Activated naive CD4-positive, alpha-beta T cell treated with anti-CD3 and anti-CD28 coated beads, Interleukin-2, amount 50 U/mL, for 16 hours (primary cell): ENCODE data around the gene HIPK2.

Source experiments
- DNase-seq: peaks from one replicate; pipeline ENCODE4 v3.0.0-alpha.2; 2020

HIPK2 gene

GRCh38 chr7:139733751-139734150 lies 44.0 kb downstream of the HIPK2 start:
- DNase-seq = no peak

DNA sequence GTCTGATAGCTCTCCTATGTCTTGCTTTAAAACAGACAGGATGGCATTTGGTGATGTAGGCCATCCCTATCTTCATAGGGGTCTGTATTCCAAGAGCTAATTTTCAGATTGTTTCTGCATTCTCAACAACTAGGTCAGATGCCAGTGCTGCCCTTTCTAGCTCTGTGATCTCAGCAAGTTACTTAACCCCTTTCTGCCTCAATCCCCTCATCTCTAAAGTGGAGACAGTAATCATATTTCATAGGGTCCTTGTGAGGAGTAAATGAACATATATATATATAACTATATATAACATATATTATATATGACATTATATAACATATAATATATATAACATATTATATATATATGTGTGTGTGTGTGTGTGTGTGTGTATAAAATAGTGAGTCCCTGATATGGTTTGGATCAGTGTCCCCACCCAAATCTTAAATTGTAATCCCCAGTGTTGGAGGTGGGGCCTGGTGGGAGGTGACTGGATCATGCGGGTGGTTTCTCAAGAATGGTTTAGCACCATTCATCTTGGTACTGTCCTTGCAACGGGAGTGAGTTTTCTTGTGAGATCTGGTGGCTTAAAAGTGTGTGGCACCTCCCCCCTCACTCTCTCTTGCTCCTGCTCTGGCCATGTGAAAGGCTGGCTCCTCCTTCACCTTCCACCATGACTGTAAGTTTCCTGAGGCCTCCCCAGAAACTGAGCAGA lies 45.2 kb downstream of the HIPK2 start:
- no peak for DNase-seq

DNA sequence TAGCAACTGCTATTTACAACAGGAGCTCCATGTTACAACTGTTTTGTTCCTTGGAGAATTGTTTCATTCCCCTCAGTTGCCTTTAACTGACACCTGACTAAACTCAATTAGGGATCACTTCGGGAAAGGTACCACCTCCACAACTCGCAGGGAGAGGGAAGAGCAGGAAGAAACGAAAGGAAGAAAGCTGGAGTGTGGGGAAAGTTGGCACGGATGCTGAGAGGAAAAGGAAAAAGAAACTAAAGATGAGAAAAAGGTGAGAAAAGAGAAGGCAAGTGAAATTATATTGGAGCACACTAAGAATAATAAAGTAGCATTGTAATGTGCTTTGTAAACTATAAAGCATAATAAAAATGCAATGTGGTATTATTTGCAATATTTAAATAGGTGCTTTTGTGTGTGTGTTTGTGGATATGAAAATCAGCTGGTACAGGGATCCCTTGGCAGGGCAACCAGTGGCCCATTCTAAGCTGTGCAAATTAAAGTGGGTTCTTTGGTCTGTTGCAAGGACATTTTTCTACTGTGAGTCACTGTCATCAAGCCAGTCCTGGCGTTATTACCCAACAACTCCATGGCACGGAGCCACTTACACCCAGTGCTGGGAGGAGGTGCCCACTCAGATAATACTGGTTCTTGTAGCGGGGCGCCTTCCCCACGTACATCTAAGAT lies 45.9 kb downstream of the HIPK2 start:
- DNase-seq = no peak

- DNase-seq = no peak
These were observed 46.8 kb downstream of the HIPK2 start for GRCh38 chr7:139730746-139731612.

GRCh38 chr7:139728203-139728602 lies 49.6 kb downstream of the HIPK2 start:
- no peak for DNase-seq

DNA sequence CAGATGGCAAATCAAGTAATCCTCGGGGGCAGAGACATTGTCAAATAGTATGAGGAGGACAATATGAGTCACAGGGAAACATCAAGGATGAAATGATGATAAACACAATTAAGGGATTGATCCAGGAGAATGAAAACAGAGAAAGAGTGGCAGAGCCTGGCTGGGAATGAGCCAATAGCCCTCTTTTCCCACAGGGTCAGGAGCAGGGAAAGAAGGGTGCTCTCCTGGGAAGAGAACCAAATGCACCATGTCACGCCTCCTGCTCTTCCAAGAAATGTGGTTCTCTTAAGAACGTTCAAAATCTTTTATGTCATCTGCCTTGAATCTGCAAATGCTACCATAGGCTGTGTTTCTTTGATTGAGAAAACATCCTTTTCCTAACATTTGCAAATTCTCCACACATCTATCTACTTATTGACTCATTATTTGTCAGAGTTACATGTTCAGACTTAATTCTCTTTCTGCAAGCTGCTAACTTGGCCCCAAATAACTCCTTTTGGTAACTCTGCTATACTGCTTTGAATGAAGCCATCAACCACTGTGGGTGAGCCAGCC lies 50.6 kb downstream of the HIPK2 start:
- DNase-seq = no peak

DNA sequence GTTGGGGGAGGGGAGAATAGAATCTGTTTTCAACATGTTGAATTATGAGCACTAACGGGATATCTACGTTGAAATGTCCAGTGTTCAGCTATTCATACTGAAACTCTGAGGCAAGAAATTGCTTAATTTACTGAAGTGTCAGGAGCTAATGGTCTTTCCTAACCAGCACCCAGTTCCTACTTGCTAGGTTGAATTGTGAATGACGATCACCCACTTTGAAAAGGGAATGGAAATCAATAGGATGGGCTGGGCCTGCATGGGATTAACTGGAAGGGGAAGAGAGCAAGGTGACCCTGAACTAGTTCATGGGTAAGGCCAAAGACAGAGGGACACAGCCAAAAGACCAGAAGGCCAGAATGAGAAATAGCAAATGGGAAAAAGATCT lies 51.3 kb downstream of the HIPK2 start:
- no peak for DNase-seq

GRCh38 chr7:139725858-139726484 lies 51.8 kb downstream of the HIPK2 start:
- no peak for DNase-seq

DNA sequence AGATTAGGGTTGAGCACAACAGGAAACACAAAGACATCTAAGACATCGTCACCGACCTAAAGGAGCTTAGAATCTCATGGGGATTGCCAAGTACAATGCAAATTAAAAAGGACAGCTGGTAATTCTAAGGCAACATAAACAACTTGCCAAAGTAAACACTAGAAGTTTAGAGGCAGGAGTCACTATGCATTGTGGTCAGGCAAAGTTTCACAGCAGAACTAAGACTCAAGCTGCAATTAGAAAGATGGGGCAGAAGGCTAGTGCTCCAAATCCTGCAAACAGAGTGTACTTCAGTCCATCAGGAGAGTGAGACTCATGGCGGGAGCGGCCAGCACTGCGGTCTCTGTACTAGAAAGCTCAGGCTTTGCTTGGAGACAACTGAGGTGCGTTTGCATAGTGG lies 52.7 kb downstream of the HIPK2 start:
- no peak for DNase-seq

GRCh38 chr7:139722604-139723003 lies 55.2 kb downstream of the HIPK2 start:
- no peak for DNase-seq

- no peak for DNase-seq
These were observed 56.0 kb downstream of the HIPK2 start for GRCh38 chr7:139721821-139722220.

DNA sequence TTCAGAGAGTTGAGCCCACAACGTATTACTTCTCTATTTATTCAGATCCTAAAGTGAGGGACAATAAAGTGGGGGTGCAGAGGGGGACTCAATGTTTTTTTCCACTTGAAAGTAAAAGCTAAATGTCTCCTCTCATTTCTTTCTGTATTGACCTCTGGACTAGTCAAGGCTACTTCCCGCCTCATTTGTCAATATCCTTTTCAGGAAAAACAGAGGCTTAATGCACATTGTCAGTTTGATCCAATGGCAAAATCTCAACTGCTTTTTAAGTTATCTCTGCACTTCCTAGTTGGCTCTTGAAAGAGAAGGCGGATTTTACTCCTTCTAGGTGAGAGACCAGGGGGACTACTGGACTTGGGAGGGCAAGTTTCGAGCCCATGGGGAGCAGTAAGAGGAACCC lies 56.4 kb downstream of the HIPK2 start:
- no peak for DNase-seq

DNA sequence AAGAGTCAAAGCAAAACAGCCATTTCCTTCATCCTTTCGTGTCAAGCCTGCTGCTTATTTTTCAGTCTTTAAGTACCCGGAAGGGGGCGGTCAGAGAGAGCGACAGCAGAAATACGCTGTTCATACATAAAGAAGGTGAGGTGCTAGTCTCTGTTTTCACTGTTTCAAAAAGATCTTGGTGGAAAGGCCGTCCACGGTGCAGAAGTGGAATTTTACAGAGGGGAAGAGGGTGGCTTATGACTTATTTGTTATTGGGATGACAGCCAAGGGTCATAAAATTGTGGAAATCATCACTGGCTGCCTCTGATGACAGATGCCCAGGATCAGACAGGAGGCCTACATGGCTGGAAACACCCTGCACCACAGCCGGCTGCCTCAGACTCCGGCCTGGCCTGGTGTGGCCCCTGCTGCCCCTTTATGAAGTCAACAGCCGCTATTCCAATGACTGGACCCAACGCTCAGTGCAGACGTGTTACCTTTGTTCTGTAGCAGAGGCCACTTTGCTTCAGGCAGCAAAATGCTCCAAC lies 57.0 kb downstream of the HIPK2 start:
- DNase-seq = no peak

DNA sequence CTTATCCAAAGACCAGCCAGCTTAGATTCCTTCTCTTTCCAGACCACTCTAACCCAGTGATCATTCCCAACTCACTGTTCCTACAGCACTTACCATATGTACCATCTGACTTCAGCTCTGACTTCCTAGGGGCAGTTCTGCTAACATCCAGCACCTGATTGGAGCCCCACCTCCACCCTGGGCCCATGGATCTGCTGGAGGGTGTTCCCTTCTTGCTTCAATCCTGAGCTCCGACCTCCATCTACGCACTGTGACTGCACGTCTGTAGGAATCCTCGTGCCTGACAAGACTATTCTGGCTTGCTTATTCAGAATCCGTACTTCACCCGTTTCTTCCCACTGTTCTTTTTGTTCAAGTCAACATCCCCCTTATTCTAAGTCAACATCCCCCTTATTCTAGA lies 57.6 kb downstream of the HIPK2 start:
- DNase-seq = no peak

DNA sequence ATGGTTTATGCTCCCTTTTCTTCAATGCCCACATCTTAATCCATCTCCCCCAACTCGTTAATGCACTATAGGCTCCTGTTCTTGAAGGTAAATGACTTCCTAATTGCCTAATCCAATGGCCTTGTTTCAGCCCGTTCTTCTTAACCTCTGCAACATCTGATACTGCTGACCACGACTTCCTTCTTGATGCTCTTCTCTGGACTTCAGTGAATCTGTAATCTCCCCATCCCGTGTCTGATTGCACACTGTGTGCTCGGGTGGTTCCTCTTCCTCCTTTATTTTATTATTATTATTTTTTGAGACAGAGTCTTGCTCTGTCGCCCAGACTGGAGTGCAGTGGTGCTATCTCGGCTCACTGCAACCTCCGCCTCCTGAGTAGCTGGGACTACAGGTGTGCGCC lies 58.9 kb downstream of the HIPK2 start:
- no peak for DNase-seq

- no peak for DNase-seq
These were observed 59.7 kb downstream of the HIPK2 start for GRCh38 chr7:139718141-139718540.

- no peak for DNase-seq
These were observed 61.4 kb downstream of the HIPK2 start for GRCh38 chr7:139716156-139716942.

DNA sequence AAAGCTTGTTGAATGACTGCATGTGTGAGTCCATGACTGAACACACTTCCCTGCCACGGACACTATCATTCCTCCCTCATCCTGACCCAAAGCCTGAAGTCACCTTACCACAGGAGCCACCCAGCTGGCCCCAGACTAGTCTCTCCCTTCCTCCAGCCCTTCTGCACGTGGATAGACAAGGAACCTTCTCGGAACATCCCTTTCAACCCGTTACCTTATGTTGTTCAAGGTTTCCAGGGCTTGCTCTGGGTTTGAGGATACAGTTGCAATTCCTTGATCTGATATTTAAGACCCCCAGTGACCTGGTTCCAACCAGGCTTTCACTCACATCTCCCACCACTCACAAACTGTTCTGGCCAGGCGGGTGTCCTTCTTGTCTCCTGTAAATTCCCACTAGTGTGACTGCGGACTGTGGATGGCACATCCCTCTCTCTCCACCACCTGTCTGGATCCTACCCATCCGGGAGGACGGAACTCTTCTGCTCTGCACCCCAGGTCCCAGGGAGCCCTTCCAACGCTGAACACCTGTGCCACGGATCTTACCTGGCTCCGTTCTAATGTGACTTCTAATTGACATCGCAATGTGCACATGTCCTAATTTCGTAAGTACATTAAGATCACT lies 62.5 kb downstream of the HIPK2 start:
- no peak for DNase-seq

- no peak for DNase-seq
These were observed 63.5 kb downstream of the HIPK2 start for GRCh38 chr7:139714163-139714901.

DNA sequence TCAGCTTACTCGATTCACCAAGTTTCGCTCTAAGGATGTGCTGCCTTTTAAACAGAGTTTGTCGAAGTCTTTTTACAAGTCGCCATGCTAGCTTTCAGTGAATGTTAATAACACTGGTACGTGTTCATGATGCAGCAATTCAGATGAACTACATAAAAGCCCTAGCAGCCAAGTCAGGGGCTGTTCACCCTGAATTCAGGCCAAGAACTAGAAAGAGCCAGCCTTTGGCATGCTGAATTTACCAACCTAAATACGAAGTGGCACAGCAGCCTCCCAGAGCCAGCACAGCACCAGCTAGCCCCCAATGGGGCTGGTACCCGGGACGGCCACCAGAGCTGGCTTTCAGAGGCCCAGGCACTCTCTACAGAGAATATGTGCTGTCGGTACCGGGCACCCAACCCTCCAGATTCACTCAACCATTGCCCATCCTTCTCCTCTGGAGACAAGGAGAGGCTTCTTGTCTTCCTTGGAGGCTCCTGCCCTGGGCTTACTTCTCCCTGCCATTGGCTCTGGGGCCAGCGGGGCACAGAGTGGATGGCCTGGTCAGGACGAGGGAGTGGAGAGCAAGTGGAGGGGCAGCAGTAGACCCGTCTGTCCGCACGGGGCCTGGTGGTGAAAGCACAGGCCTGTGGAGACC lies 64.2 kb downstream of the HIPK2 start:
- no peak for DNase-seq
